Effector CD8-positive, alpha-beta T cell (primary cell): Measurements from ENCODE around the gene KCNK3.

Experiments
- DNase-seq: peaks from one replicate; lab custom pipeline; 2025; lab: John Stamatoyannopoulos, UW

The KCNK3 gene

DNA sequence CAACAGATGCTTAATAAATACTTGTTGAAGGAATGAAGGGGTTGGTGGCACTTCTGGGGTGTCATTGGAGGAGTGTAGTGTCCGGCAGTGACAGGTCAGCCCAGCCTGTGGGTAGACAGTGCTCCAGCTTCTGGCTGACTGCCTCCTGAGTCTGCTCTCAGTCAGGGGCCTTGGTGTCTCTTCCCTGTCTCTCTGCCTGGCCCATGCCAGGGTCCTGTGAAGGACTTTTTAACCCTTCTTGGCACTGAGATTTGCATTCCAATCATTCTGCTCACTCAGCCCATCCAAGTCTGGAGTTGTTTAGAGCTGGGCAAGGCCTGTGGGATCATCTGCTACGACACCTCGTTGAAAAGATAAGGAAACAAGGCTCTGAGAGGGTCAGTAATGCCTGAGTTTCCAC is 1.4 kb upstream of the KCNK3 start:
- DNase-seq = no peak

DNA sequence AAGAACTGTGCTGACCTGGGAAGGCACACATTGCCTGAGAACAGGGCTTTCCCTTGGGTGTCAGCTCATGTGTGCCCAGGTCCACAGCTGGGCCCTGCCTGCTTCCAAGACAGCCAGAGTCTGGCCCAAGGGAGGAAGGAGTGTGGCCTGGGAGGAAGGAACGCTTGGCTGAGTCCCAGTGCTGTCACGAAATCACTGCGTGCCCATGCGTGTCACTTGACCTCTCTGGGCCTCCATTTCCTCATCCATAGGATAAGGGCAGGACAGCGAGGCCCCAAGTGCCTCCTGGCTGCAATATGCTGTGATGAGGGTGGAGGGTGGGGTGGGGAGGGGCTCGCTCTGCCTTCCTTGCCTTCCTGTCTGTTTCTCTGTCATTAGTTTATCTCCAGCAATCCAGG is 642 bp upstream of the KCNK3 start:
- DNase-seq = no peak

DNA sequence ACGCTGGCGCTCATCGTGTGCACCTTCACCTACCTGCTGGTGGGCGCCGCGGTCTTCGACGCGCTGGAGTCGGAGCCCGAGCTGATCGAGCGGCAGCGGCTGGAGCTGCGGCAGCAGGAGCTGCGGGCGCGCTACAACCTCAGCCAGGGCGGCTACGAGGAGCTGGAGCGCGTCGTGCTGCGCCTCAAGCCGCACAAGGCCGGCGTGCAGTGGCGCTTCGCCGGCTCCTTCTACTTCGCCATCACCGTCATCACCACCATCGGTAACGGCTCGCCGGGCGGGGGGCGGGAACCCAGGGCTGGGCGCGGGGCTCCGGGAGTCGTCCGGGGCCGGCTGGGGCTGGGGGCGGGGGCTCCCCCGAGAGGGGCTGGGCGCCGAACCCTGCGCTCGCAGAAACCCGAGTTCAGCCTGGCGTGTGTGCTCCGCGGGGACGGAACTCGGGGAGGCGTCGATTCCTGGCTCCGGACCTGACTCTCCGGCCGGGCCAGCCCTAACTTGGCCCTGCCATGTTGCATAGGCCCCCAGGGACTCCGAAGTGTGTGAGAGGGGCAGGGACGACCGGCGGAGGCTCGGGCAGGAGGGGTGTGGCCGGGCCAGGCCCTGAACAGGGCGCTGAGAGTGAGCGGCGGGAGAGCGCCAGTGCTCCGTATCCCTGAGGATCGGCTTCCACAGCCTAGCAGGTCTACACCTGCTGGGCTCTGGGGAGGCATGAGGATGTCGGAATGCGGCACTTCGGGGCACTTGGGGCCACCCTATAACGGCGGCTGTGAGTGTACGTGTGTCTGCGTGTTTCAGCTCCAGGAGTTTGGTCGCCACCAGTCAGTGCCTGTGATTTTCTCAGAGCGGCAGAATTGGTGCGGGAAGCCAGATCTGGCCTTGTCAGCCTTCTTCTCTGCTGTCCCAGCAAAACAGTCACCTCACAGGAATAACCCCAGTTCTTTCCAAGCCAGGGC is 651 bp downstream of the KCNK3 start:
- no peak for DNase-seq

DNA sequence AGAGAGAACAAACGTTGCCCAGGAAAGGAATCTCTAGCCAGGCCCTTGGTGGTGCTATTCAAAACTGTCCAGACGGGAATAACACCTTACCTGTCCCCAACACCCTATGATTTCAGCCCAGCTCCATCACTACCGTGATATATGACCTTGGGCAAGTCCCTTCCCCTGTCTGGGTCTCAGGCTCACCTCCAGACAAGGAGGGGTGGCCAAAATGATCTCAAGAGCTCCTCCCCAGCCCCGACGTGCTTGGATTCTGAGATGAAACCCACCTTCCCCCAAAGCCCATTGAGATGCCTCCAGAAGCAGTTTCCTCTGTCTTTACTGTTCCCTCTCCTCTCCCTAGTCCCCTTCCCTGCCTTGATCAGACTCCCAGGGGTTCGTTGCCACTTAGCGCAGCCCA is 1.5 kb downstream of the KCNK3 start:
- no peak for DNase-seq

DNA sequence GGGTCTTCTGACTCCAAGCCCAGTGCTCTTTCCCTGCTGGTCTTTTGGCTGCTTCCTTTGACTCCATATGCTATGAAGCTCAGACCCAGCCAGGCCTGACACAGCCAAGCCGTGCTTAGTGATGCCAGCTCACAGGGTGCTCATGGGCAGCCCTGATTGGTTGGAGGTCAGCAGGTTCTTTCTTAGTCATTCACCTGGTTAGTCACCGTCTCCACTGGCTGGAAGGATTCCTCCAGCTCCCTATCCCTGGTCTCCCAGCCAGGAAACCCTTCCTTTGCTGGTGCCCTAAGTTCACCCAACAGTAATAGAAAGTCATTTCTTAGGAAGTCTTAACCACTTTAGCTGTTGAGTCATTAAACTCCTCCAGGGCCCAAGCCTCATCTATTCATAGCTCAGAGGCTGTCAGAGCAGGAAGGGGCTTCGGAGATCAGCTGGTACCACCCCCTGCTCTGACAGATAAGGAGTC is 3.9 kb downstream of the KCNK3 start:
- DNase-seq = no peak

DNA sequence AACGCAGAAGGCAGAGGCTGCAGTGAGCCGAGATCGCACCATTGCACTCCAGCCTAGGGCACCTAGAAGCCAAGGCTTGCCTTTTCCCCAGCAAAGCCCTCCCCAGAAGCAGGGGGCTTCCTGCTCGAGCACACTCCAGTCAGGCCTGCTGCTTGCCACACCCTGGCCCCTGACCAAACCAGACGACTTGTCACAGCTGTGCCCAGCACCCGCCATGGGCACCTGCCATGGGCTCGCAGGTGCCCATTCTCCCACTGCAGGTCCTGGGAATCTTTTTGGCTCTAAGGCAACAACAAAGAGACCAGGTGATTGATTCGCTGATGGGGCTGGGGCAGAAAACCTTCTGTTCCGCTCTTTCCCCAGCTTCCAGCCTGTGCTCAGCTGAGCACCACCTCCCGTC is 4.9 kb downstream of the KCNK3 start:
- DNase-seq = no peak

DNA sequence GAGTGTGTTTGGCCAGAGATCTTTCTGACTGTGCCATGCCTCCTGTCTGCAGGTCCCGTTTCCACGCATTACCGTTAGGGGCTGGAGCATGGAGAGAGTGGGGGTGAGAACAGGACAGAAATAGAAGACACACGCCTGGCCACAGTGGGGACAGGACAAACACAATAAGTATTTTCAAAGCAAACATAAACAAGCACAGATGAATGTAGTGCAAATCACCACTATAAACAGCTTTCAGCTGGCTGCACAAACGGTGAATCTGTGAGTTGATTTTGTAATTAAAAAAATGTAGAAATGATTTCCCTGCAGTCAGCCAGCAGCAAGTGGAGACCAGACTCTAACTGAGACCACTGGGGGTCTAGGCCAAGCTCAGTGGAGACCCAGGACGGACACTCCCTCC is 6.8 kb downstream of the KCNK3 start:
- DNase-seq = no peak

DNA sequence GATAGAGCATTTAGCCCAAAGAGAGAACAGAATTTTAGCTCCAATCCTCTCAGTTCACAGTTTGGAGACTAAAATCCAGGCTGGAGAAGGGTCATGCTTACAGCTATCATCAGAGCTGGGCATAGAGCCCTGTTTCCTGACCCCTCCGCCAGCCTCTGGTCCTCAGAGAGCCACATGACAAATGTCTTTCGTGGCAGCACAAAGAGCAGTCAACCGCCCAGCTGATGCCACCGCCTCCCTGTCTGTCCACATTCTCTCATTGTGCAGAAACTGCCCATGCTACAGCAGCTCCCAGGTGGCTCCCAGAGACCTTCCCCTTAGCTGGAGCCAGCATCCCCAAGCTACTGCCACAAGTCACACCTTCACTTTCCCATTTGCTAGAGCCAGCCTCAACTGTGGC is 7.6 kb downstream of the KCNK3 start:
- no peak for DNase-seq

DNA sequence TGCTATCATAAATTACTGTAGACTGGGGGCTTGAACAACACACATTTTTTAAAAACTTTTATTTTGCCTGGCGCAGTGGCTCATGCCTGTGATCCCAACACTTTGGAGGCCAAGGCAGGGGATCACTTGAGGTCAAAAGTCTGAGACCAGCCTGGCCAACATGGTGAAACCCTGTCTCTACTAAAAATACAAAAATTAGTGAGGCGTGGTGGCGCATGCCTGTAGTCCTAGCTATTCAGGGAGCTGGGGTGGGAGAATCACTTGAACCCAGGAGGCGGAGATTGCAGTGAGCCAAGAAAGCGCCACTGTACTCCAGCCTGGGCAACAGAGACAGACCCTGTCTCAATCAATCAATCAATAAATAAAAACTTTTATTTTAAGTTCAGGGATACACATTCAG is 9.1 kb downstream of the KCNK3 start:
- no peak for DNase-seq

DNA sequence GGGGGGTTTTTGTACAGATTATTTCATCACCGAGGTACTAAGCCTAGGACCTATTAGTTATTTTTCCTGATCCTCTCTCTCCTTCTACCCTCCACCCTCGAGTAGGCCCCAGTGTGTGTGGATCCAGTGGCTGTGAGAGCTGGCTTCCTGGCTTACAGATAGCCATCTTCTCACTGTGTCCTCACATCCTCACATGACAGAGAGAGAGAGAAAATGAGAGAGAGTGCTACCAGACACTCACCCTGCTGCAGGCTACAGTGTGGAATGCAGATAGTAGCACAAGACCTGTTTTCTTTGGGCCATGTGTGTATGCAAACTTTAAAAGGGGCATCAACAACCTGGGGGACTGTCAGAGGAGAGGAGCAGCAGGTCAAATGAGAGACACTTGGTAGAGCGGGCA is 9.5 kb downstream of the KCNK3 start:
- DNase-seq = no peak

DNA sequence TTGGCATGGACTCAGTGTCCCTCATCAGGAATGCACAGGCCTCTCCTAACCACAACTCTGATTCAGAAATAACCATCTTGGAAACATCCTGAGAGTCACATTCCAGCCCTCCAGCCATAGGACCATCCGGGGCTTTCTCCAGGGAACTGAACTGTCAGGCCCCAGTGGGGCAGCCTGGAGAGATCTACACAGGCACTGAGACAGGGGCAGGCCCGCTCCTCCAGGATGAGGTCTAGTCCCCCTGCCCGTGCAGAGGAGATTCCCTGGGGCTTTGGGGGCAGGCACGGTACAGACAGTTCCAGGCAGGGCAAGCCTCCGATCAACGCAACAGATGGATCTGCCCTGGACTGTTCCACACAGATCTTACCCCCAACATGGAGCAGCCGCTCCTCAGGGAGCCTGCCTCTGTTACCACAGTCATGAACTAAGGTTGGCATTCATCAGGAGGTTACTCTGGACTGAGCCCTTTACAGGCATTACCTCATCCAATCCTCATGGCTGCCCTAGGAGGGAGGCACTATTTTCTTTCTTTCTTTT is 12.0 kb downstream of the KCNK3 start:
- DNase-seq = no peak

DNA sequence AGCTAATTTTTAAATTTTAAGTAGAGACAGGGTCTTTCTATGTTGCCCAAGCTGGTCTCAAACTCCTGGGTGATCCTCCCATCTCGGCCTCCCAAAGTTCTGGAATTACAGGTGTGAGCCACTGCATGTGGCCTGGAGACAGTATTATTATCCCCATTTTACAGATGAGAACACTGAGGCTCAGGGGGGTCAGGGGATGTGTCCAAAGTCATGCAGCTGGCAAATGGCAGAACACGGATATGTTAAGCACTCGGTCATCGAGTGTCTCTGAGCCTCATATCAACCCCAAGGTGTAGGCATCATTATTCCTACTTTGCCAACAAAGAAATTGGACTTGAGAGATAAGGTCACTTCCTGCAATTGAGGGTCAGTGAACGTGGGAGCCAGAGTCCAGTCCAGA is 12.6 kb downstream of the KCNK3 start:
- no peak for DNase-seq

DNA sequence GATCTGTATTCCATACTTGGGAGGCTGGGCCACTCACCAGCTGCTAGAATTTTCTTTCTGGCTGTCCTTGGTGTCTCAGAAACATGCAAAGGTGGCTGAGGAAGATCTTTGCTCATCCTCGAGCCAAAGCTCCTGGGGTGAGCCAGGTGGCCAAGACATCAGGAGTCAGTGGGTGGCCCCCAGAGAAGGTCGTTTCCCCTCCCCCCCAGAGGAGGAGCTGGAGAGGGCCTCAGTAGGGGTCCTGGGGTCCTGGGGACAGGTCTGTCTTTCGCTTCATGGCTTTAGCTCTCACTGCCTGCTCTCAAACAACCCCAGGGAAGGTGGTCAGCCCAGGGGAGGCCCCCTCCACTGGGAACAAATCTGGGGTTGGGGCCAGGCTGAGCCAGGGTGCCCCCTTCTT is 13.6 kb downstream of the KCNK3 start:
- no peak for DNase-seq

DNA sequence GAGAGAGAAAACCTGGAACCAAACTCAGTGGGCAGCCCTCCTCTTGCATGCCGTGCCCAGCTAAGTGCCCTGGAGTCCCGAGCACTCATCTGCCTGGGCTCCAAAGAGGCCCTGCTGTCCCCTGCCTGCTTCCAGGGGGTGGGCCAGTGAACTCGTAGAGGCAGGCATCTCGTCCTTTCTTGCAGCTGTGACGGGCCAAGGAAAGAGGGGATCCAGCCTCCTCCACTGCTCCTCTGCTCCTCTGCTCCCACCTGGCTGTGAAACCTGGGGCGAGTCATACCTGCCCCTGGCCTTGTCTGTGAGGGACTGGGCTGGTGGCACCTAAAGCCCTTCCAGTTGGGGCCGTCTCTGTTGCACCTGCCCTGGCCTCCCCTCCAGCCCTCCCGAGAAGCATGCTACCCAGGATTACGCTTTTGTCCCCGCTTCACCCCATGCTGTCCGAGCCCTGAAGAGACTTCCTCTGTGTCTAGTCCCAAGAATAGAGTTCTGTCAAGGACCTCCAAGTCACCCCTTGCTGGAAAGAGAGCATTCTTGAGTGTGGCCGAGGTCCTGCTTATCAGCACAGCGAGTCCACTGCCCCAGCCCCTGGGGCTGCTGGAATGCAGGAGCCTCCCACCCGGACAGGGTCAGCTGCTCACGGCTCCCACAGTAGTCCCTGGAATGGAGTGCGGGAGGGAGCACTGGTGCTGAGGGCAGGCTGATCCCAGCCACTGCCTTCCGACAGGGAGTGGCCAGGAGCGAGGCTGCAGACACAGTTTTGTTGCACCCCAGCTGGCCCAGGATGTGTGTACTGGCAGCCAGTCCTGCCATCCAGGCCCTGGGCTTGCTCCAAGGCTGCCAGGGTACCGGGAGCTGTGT is 14.3 kb downstream of the KCNK3 start:
- no peak for DNase-seq

DNA sequence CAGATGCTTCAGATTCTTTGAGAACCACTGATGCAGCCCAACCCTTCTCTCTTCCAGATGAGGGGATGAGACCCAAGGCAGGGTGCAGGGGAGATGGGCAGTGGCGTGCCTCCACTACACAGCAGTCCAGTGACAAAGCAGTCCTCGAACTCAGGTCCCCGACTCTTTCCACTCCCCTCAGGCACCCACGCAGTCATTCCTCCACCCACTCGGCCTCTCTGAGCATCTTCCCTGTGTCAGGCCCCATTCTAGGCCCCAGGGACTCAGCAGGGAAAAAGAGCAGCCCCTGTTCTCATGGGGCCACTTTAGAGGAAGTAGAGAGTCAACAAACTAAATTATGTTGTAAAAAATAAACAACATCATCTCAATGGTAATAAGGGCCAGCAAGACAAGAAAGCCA is 15.2 kb downstream of the KCNK3 start:
- no peak for DNase-seq

DNA sequence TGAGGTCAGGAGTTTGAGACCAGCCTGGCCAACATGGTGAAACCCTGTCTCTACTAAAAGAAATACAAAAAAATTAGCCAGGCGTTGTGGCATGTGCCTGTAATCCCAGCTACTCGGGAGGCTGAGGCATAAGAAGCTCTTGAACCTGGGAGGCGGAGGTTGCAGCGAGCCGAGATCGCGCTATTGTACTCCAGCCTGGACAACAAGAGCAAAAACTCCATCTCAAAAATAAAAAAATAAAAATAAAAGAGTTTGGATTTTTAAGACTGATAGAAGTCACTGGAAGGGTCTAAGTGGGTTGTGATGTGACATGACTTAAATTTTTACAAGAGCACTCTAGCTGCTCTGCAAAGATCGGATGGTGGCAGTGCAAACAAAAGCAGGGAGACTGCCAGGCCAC is 15.9 kb downstream of the KCNK3 start:
- no peak for DNase-seq

DNA sequence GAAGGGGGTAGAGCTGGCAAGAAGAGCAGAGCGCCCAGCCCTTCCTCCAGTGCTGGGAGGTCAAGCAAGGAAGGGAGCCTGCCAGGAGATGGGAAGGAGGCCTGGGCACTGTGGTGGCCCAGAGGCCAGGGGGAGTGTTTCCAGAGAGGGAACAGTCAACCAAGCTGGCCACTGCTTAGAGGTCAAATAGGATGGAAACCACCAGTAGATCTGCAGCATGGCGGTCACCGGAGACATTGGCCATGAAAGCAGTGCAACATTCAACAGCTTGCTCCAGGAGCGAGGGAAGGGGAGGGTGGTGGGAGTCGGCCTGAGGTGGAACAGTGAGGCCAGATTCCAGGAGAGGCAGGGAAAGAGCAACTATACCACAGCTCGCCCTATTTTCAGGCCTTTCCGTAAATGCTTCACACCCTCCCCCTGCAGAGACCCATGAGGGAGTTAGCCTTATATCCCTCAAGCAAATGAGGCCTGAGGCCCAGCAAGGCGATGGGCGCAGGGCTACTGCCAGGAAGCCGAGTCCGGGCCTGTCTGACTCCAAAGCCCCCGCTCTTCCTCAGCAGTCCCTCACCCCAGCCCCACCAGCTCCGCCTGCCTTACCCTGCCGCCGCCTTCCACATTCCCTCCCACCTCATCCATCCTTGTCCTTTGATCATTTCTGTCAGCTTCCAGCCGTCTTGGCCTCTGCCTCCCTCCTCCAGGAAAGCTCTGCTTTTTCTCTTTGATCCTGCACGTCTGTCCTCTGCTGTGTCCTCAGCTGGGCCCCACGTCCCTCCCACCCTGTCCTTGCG is 17.0 kb downstream of the KCNK3 start:
- DNase-seq = no peak

DNA sequence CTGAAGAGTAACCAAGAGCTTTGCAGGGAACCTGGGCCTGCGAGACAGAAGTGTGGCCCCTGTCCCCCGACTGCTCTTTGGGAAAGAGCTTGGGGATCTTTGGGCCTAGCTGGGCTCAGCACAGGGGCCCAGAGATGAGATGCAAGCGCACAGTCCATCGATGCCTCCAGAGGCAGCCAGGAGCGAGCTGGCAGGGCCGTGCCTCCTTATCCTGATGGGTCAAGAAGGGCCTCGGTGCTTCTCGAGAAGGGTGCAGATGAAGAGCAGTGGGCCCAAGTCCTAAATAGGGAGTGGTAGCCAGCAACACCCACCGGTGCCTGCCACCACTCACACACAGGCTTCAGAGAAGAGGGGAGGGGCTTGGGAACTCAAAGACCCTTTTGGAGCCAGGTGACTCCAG is 17.6 kb downstream of the KCNK3 start:
- DNase-seq = no peak

DNA sequence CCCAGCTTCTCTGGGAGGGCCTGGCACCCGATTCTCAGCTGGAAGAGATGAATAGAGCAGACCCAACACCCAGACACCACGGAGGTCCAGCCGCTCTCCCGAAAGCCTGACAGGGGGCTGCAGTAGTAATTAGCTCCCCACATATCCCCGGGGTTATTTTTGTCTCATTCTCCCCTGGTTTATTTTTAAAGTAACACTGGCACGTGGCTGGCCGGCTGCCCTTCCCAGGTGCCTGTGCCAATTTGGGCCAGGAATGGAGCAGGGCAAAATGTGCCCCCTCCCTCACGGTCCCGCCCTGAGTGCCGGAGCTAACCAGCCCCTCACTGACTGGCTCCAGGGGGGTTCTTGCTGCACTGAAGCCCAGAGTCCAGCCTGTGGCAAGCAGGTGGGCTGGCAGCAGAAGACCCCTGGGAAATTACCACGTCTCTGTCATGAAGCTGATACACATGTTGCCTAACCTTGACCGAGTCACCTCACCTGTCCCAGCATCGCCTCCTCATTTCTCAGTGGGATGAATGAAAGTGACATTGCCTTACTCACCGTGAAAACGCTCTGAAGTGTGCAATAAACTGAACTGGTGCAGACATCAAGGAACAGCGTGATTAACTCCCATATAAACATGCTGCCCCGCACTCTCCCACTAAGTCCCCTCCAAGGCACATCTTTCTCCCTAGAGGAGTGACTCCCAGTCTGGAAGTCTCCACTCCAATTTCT is 18.4 kb downstream of the KCNK3 start:
- DNase-seq = no peak

DNA sequence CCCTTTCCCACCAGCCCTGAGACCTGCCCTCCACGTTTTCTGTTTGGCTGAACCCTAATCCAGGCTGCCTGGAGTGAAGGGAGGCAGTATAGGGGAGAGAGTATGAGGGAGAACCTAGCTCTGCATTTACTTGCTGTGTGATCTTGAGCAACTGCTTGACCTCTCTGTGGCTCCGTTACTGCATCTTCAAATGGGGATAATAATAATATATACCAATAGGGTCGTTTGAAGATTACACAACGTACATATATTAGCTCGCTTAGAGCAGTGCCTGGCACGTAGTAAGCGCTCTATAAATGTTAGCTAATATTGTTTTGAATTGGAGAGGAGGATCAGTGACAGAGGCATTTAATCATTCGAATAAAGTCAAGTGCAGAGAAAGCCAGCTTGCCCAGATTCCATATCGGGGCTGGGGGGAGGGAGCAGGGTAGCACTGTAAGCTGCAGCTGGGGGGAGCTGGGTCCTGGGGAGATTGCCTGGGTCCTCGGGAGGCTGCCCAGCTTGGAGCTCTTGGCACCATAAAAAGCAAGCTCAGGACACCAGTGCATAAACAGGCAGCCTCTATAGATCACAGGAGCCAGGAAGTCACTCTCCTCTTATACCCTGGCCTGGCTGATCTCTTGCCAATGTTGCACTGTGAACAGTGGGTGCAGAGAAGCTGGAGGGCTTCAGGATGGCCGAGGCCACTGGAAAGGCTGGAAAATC is 19.1 kb downstream of the KCNK3 start:
- DNase-seq = no peak
